Vagina (tissue), 2 donors: ENCODE data around the gene NOB1. TPM values are rescaled to one million over a fixed set of nuclear protein-coding genes. Genes with fewer than 3 reads are reported as not detected.

Experiments used
- DNase-seq, 2 donors: peaks; one replicate each; pipeline ENCODE4 v3.0.0-alpha.2; 2017; ENCODE audit errors: extremely low spot score in 2 of 2
- H3K27ac ChIP-seq: fragments of 200-600 bp; sonication (generic); one replicate; pipeline ENCODE4 v1.5.1; 2019
- H3K27me3 ChIP-seq: fragments of 200-600 bp; sonication (generic); one replicate; pipeline ENCODE4 v1.5.1; 2019
- H3K36me3 ChIP-seq, 2 donors: fragments of 200-600 bp; sonication (generic); one replicate each; pipeline ENCODE4 v1.5.1; 2017 to 2019
- H3K4me1 ChIP-seq: fragments of 200-600 bp; sonication (generic); one replicate; pipeline ENCODE4 v1.5.1; 2019
- H3K4me3 ChIP-seq, 2 donors: fragments of 200-600 bp; sonication (generic); 1 replicate in 1 of 2; 2 replicates in 1 of 2; pipeline ENCODE4 v1.5.1; 2016 to 2019
- H3K9me3 ChIP-seq: fragments of 200-600 bp; sonication (generic); one replicate; pipeline ENCODE4 v1.5.1; 2019
- POLR2A ChIP-seq, 2 donors: fragments of 450-650 bp; IDR thresholded peaks; one replicate each; pipeline ENCODE4 v1.6.1; 2017; ENCODE audit warnings: antibody characterized with exemption in 2 of 2, mild to moderate bottlenecking in 2 of 2, moderate library complexity in 2 of 2
- POLR2AphosphoS5 ChIP-seq, 2 donors: sonication (generic); formaldehyde crosslinking; IDR thresholded peaks; one replicate each; pipeline ENCODE4 v1.9.0; 2017; ENCODE audit warnings: antibody characterized with exemption in 2 of 2, mild to moderate bottlenecking in 2 of 2, low read depth in 1 of 2; ENCODE audit not compliant: insufficient read depth in 1 of 2
- intact Hi-C: fragments of 100-400 bp; cut with DNase I; formaldehyde crosslinking; loops from one replicate; pipeline ENCODE4 v1.15.1; 2023
- total RNA-seq: library from RNA; depleted of rRNA; stranded (reverse); fragments of >200 nt; gene quantifications from one replicate; pipeline ENCODE4 v1.2.3, GENCODE V29; 2016
- TF ChIP-seq, protein P1 (sequence below), 3 experiments: fragments of 450-650 bp in 2 of 3; fragments of 200-600 bp in 1 of 3; sonication (generic) in 1 of 3; IDR thresholded peaks; one replicate each; pipeline ENCODE4 v1.5.1; 2017 to 2019; ENCODE audit warnings: antibody characterized with exemption in 3 of 3, mild to moderate bottlenecking in 2 of 3, moderate library complexity in 2 of 3

NOB1 gene
- total RNA-seq, 1 donor from 2014 or later: 67.0 TPM

DNA sequence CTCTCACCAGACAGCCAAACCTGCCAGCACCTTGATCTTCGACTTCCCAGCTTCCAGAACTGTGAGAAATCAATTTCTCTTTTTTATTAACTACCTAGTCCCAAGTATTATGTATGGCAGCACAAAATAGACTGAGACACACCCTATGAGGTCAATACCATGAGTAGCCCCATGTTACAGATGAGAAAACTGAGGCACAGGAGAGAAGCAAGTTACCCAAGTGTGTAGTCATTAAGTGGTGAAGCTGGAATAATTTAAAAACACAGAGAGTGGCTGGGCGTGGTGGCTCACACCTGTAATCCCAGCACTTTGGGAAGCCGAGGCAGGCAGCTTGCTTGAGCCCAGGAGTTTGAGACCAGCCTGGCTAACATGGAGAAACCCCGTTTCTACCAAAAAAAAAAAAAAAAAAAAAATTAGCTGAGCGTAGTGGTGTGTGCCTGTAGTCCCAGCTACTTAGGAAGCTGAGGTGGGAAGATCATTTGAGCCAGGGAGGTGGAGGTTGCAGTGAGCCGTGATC is 33.2 kb downstream of the NOB1 start:
- H3K27me3 ChIP-seq: no peaks in the 10 kb centered on the region
- no peak for DNase-seq
- no peak for TF ChIP-seq POLR2AphosphoS5 (IDR thresholded peaks at IDR 0.05; ENCODE audit: insufficient read depth in 1 of 2, low read depth in 1 of 2)
- no peak for TF ChIP-seq POLR2A (IDR thresholded peaks at IDR 0.05)
- TF ChIP-seq, protein P1, sequence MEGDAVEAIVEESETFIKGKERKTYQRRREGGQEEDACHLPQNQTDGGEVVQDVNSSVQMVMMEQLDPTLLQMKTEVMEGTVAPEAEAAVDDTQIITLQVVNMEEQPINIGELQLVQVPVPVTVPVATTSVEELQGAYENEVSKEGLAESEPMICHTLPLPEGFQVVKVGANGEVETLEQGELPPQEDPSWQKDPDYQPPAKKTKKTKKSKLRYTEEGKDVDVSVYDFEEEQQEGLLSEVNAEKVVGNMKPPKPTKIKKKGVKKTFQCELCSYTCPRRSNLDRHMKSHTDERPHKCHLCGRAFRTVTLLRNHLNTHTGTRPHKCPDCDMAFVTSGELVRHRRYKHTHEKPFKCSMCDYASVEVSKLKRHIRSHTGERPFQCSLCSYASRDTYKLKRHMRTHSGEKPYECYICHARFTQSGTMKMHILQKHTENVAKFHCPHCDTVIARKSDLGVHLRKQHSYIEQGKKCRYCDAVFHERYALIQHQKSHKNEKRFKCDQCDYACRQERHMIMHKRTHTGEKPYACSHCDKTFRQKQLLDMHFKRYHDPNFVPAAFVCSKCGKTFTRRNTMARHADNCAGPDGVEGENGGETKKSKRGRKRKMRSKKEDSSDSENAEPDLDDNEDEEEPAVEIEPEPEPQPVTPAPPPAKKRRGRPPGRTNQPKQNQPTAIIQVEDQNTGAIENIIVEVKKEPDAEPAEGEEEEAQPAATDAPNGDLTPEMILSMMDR (IDR thresholded peaks at IDR 0.05): no peak
- H3K36me3 ChIP-seq: peaks cover 0 to 19% of the 10 kb centered on the region in 2 donors
- H3K4me3 ChIP-seq: no peak overlapping the region
- H3K27ac ChIP-seq: no peak overlapping the region
- intact Hi-C loops: no loop called here
- H3K4me1 ChIP-seq: peaks cover 14% of the 10 kb centered on the region
- H3K9me3 ChIP-seq: no peaks in the 10 kb centered on the region

DNA sequence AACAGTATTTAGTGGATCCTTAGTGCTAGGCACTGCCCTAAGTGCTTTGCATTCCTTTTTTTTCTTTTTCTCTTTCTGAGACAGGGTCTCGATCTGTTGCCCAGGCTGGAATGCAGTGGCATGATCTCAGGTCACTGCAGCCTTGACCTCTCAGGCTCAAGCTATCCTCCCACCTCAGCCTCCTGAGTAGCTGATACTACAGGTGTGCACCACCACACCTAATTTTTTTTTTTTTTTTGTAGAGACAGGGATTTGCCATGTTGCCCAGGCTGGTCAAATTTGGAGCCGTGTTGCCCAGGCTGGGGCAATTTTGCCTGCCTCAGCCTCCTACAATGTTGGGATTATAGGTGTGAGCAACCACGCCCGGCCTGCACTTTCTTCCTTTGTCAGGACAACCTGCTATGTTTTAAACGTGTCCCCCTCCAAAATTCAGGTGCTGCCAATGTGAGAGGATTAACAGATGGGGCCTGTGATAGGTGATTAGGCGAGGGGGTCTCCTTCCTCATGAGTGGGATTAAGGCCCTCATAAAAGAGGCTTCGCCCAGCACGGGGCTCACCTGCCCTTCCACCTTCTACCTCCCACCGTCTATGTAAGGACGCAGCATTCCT is 33.8 kb downstream of the NOB1 start:
- intact Hi-C loops: no loop called here

DNA sequence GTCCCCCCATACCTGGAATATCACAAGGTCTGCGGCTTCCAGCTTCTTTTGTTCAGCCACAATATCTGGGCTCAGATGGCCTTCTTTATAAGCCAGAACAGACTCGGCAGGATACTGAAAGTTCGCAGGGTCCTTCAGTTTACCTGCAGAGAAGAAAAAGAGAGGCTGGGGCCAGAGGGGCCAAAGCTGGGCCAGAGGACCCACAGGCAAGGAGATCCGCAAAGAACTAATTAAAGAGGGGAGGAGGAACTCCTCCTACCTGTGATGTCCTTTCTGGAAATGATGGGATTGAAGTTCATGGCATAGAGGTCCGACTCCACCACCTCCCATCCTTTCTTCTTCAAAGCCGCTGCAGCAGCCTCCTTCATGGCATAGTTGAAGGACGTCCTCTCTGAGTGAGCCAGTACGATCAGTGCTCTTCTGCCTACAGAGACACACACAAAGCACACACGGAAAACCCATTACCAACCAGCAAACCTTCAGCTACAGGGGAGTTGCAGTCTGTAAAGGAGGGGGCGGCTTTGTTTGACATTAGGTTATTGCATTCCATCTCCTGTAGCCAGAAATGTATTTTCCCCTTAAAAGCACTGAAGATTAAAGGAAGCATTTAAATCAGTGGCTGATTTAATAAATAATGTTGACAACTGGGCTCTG is 36.5 kb downstream of the NOB1 start:
- no peak overlapping the region for H3K27ac ChIP-seq
- peaks cover 0 to 33% of the 10 kb centered on the region in 2 donors for H3K36me3 ChIP-seq
- H3K4me1 ChIP-seq: no peaks in the 10 kb centered on the region
- H3K9me3 ChIP-seq: no peaks in the 10 kb centered on the region
- H3K4me3 ChIP-seq: no peak overlapping the region
- no peaks in the 10 kb centered on the region for H3K27me3 ChIP-seq
- no peak for DNase-seq
- TF ChIP-seq, protein P1 (IDR thresholded peaks at IDR 0.05): no peak
- TF ChIP-seq POLR2A (IDR thresholded peaks at IDR 0.05) (no peak), POLR2AphosphoS5 (IDR thresholded peaks at IDR 0.05; ENCODE audit: insufficient read depth in 1 of 2, low read depth in 1 of 2) (no peak)
- intact Hi-C loops: no loop called here

More for the DNA sequence above, 33.8 kb downstream of the NOB1 start:
- no peak for TF ChIP-seq POLR2AphosphoS5 (IDR thresholded peaks at IDR 0.05; ENCODE audit: insufficient read depth in 1 of 2, low read depth in 1 of 2)
- peak in 1 of 2 donors; percentile 29 for DNase-seq
- no peaks in the 10 kb centered on the region for H3K27me3 ChIP-seq
- no peak overlapping the region for H3K4me3 ChIP-seq
- peaks cover 12% of the 10 kb centered on the region for H3K4me1 ChIP-seq
- no peaks in the 10 kb centered on the region for H3K9me3 ChIP-seq
- peaks cover 0 to 19% of the 10 kb centered on the region in 2 donors for H3K36me3 ChIP-seq
- H3K27ac ChIP-seq: no peak overlapping the region

DNA sequence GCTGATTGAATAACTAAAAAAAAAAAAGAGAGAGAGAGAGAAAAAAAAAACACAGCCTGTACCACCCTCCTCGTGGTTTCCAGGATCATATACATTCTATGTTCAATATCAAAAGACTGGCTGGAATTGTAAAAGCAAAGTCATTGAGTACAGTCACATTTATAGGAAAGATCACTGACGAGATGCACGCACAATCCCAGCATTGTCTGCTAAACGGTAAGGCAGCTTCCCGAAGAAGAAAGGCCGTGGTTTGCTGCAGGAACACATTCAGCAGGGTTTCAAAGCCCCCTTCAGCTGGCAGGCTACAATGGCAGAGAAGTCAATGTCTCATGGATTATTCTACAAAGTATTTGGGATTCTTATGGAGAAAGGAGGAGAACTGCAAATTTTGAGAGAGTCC is 37.7 kb downstream of the NOB1 start:
- Histone ChIP-seq H3K4me1 (no peaks in the 10 kb centered on the region), H3K27ac (no peak overlapping the region), H3K9me3 (no peaks in the 10 kb centered on the region), H3K4me3 (no peak overlapping the region), H3K27me3 (no peaks in the 10 kb centered on the region), H3K36me3 (peaks cover 0 to 33% of the 10 kb centered on the region in 2 donors)
- TF ChIP-seq POLR2AphosphoS5 (IDR thresholded peaks at IDR 0.05; ENCODE audit: insufficient read depth in 1 of 2, low read depth in 1 of 2): no peak
- TF ChIP-seq, protein P1 (IDR thresholded peaks at IDR 0.05): no peak
- TF ChIP-seq POLR2A (IDR thresholded peaks at IDR 0.05): no peak
- no peak for DNase-seq
- intact Hi-C loops: no loop called here

DNA sequence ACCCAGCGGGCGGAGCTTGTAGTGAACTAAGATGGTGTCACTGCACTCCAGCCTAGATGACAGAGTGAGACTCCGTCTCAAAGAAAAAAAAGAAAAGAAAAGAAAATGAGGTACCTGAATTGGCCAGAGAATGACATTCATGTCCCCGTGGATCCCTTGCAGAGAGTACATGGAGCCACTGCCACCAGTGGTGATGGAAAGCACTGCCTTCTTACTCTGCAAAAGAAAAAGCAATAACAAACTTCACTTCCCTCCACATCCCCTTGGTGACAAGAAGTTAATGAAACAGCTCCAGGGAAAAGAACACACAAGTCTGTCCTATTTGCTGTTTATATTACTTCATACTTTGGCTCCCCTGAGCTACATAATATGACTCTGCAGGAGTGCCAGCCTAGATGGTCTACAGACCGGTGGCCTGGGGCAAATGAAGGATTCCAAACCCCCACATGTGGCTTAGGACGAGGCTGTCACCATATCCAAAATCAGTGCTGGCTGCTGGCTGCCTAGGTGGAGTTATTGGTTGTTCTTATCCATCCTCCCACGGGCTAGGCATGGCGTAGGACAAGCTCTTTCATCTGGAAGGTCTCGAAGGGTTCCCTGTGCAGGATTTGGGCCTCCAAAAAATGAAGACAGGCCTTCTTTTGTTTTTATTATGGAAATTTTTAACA is 41.7 kb downstream of the NOB1 start:
- intact Hi-C loops: no loop called here
- TF ChIP-seq, protein P1 (IDR thresholded peaks at IDR 0.05): no peak
- no peak for TF ChIP-seq POLR2AphosphoS5 (IDR thresholded peaks at IDR 0.05; ENCODE audit: insufficient read depth in 1 of 2, low read depth in 1 of 2)
- TF ChIP-seq POLR2A (IDR thresholded peaks at IDR 0.05): no peak
- no peak overlapping the region for H3K27ac ChIP-seq
- H3K4me1 ChIP-seq: peaks cover 19% of the 10 kb centered on the region
- no peak for DNase-seq
- no peak overlapping the region for H3K4me3 ChIP-seq
- peaks cover 0 to 29% of the 10 kb centered on the region in 2 donors for H3K36me3 ChIP-seq
- no peaks in the 10 kb centered on the region for H3K27me3 ChIP-seq
- H3K9me3 ChIP-seq: no peaks in the 10 kb centered on the region
